Transverse colon (tissue), 3 donors: ENCODE measurements around the gene HBA1.
"Not testable (repeated sequence)": the region's sequence is repeated elsewhere in the genome, so short reads cannot be mapped to it uniquely, and the experiment has no call there.

Experiments
- CTCF ChIP-seq, 5 experiments: fragments of 200-600 bp in 3 of 5; fragments of 450-650 bp in 2 of 5; sonication (generic) in 3 of 5; IDR thresholded peaks; 1 replicate in 2 of 5; 2 replicates in 3 of 5; pipeline ENCODE4 v1.5.1; 2016 to 2017; ENCODE audit warnings: antibody characterized with exemption in 5 of 5, inconsistent platforms in 3 of 5, mild to moderate bottlenecking in 2 of 5, moderate library complexity in 1 of 5
- POLR2A ChIP-seq: fragments of 450-650 bp; IDR thresholded peaks from one replicate; pipeline ENCODE4 v1.6.1; 2016; ENCODE audit warnings: antibody characterized with exemption, mild to moderate bottlenecking, moderate library complexity

DNA sequence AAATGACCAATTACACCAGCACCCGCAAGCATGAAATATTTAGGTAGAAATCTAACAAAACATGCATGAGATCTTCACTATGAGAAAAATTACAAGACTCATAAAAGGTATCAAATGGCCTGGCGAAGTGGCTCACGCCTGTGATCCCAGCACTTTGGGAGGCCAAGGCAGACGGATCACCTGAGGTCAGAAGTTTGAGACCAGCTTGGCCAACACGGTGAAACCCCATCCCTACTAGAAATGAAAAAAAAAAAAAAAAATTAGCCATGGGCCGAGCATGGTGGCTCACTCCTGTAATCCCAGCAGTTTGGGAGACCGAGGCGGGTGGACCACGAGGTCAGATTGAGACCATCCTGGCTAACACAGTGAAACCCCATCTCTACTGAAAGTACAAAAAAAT lies 27.6 kb downstream of the HBA1 start:
- TF ChIP-seq CTCF (IDR thresholded peaks at IDR 0.05); POLR2A: not testable (repeated sequence)
